Epithelial cell of esophagus (primary cell): ENCODE results near the gene PBRM1.

Source experiments
- DNase-seq: peaks from one replicate; pipeline ENCODE4 v3.0.0; 2010; ENCODE audit warnings: low read depth
- H3K4me3 ChIP-seq: 2 replicates; pipeline ENCODE4 v1.5.1; 2011; ENCODE audit warnings: mild to moderate bottlenecking, low read length, control low read depth
- CTCF ChIP-seq: IDR thresholded peaks from 2 replicates; pipeline ENCODE4 v1.5.1; 2011; ENCODE audit warnings: low read depth, mild to moderate bottlenecking, low read length, control low read depth, inconsistent platforms; ENCODE audit not compliant: insufficient read depth; ENCODE audit errors: missing control alignments

Gene PBRM1

GRCh38 chr3:52636673-52637072, 49.0 kb downstream of the PBRM1 start:
- no peak for TF ChIP-seq CTCF
- DNase-seq, result peak; percentile 66
- H3K4me3 ChIP-seq, result no peak overlapping the region

GRCh38 chr3:52633786-52634185, 51.9 kb downstream of the PBRM1 start:
- no peak for TF ChIP-seq CTCF
- DNase-seq, result no peak
- no peak overlapping the region for H3K4me3 ChIP-seq

GRCh38 chr3:52625041-52625440, 60.7 kb downstream of the PBRM1 start:
- DNase-seq, result no peak
- no peak for TF ChIP-seq CTCF

GRCh38 chr3:52623234-52623792, 62.4 kb downstream of the PBRM1 start:
- no peak overlapping the region for H3K4me3 ChIP-seq
- no peak for DNase-seq
- no peak for TF ChIP-seq CTCF

More at GRCh38 chr3:52625041-52625440, 60.7 kb downstream of the PBRM1 start:
- no peak overlapping the region for H3K4me3 ChIP-seq

GRCh38 chr3:52620580-52620979, 65.1 kb downstream of the PBRM1 start:
- no peak overlapping the region for H3K4me3 ChIP-seq
- TF ChIP-seq CTCF, result no peak
- DNase-seq, result no peak

GRCh38 chr3:52615166-52615565, 70.5 kb downstream of the PBRM1 start:
- no peak for TF ChIP-seq CTCF
- DNase-seq, result no peak
- no peak overlapping the region for H3K4me3 ChIP-seq

GRCh38 chr3:52614689-52615088, 71.0 kb downstream of the PBRM1 start:
- no peak for DNase-seq
- H3K4me3 ChIP-seq, result no peak overlapping the region
- TF ChIP-seq CTCF, result no peak
